Mammary epithelial cell (primary cell): ENCODE data around the gene AGK.

Source experiments
- EZH2 ChIP-seq: IDR thresholded peaks from 2 replicates; pipeline ENCODE4 v1.6.1; 2012; ENCODE audit warnings: low read length, inconsistent platforms, borderline replicate concordance
- TF ChIP-seq, protein P1 (sequence below), 2 donors: IDR thresholded peaks in 1 of 2; conservative IDR thresholded peaks in 1 of 2; 2 replicates each; pipeline ENCODE4 v1.5.1; 2011 to 2012; ENCODE audit warnings: inconsistent platforms in 2 of 2, low read length in 2 of 2, mild to moderate bottlenecking in 2 of 2, control low read depth in 1 of 2, low read depth in 1 of 2; ENCODE audit not compliant: insufficient read depth in 1 of 2; ENCODE audit errors: extremely low read depth in 1 of 2

DNA sequence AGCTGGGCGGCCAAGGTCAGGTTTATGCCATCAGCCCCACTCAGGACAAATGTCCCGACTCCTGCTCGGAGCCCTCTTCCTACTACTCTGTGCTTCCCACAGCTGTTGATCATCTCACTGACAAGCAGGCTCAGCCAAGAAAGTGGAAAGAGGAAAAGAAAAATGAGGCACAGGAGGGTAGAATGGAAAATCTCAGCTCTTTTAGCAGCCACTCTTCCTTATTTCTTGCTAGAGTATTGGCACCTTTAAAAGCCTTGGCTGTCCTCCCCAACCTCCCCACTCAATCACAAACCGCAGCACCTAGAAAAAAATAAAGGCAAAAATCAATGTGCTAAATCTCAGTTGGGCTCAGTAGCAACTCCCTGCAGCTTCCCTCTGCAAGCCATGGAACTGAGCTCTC lies 35.3 kb upstream of the AGK start:
- TF ChIP-seq EZH2: no peak
- TF ChIP-seq, protein P1, sequence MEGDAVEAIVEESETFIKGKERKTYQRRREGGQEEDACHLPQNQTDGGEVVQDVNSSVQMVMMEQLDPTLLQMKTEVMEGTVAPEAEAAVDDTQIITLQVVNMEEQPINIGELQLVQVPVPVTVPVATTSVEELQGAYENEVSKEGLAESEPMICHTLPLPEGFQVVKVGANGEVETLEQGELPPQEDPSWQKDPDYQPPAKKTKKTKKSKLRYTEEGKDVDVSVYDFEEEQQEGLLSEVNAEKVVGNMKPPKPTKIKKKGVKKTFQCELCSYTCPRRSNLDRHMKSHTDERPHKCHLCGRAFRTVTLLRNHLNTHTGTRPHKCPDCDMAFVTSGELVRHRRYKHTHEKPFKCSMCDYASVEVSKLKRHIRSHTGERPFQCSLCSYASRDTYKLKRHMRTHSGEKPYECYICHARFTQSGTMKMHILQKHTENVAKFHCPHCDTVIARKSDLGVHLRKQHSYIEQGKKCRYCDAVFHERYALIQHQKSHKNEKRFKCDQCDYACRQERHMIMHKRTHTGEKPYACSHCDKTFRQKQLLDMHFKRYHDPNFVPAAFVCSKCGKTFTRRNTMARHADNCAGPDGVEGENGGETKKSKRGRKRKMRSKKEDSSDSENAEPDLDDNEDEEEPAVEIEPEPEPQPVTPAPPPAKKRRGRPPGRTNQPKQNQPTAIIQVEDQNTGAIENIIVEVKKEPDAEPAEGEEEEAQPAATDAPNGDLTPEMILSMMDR (conservative IDR thresholded peaks at IDR 0.05 in 1 of 2, IDR thresholded peaks at IDR 0.05 in 1 of 2; ENCODE audit: extremely low read depth in 1 of 2, insufficient read depth in 1 of 2, low read depth in 1 of 2, low read length in 2 of 2): no peak
